HG02938 (cell line): Measurements from ENCODE around the gene CACNA2D3.

Experiments
- ATAC-seq: cut with Tn5 transposase; IDR thresholded peaks from one replicate; pipeline ENCODE4 v1.9.1; 2021; ENCODE audit warnings: mild to moderate bottlenecking, moderate library complexity; ENCODE audit not compliant: unreplicated experiment

The CACNA2D3 gene

DNA sequence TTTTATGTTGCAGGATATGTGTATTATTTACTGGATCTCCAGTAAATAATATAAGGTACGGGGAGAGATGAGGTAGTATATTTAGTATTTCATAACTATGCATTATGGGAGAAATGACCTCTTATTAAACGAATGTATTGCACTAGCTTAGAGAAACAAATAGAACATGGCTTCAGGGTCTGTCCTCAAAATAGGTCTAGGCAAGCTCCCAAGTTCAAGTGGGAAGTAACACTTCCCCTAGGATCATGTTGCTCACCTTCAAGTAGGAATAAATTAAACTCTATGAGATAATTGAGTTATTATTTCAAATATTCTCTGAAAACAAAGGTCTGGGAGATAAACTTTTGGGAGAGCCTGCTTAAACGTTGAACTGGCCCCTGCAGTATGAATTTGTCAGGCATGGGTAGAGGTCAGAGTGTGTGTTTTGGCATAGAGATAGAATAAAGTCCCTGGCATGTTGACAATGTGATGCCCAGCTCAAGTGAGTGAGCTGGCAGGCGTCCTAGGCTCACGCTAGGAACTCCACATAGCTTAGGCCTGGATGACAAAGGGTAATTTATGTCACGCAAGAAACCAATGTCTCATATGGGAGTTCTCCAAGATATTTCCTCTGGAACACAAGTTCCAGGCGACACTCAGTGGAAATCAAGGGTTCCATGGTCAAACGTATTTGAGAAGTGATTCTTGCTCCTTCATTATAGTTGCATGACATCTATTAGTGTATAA lies 236.8 kb downstream of the CACNA2D3 start:
- no peak for ATAC-seq

DNA sequence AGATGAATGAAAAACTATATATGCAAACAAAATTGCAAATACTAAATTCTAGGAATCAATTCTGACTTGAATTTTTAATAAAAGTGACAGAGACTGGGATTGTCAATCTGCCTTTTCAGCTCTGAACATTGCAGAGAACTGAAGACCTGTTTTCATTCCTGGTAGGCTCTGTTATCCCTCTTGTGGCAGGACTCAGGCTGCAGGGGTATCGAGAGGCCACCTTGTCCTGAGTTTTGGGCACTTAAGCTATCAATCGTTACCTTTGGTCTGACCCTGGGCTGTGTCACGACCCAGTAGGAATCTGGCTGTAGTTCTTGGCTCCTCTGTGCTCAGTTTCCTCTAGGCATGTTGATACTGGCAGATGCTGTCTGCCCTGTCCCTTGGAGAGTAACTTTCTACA lies 238.0 kb downstream of the CACNA2D3 start:
- no peak for ATAC-seq

DNA sequence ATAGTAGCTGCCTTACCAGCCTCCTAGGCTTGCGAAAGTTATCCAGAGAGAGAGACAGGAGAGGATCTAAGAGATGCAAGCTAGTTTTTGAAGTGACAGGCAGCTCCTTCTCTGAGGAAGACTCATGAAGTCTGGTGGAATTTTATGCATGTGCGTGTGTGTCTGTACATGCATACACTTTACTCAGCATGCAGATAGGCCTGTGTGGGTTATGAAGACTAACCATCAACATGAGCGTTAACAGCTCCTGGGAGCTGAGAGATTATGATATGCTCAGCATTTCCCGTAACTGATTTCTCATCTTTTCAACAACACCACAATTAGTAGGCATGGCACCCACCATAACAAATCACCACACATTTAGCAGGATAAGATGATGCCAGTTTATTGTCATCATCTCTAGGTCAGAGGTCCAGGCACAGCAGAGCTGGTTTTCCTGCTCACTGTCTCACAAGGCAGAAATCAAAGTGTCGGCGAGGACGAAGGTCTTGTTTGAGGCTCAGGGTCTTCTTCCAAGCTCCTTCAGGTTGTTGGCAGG lies 239.5 kb downstream of the CACNA2D3 start:
- no peak for ATAC-seq

DNA sequence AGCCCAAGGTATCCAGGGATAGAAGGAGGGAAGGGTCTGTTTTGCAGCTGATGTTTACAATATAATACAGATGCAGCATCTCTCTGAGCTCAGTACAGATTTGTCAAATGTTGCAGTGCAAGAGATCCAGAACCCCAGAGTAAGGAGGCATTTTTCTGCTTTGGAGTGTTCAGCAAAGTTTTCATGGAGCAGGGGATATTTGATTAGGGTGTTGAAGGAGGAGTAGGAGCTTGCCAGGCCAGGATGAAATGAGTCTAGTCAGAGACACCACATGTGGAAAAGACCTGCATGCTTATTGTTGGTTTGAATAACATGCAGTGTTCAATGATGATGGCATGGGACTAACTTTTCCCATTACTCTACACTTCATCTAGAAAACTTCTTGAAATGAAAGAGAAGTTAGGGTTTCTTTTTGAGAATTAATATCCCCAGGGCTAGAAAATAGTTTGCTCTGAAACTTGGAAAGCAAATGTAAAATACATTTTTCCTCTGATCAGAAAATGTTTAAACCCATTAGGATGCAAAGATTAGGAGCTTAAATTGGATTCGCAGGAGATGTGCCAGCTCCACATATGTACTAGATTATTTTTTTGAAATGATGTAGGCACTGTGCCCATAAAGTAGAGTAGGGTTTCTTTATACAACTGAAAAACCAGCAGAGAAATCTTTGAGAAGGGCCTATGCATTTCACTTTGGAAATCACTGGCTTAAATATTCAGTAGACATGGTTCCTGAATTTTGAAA lies 243.8 kb downstream of the CACNA2D3 start:
- ATAC-seq = no peak

DNA sequence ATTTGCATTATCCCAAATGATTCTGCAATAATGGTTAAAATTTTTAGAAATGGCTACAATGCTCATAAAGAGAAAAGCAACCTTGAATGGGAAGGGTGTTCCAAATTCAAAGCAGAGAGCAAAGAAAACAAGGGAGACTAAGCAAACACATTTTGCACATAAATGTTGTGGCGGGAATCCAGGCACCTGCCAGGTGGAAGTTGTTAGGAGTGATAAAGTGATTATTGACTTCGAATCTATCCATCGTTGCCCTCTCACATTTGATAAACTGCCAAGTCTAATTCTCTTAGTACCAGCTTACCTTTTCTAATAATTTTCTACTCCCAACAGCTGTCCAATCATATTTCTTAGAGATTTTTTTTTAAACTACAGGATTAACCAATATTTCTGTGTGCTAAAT lies 244.5 kb downstream of the CACNA2D3 start:
- ATAC-seq = no peak

DNA sequence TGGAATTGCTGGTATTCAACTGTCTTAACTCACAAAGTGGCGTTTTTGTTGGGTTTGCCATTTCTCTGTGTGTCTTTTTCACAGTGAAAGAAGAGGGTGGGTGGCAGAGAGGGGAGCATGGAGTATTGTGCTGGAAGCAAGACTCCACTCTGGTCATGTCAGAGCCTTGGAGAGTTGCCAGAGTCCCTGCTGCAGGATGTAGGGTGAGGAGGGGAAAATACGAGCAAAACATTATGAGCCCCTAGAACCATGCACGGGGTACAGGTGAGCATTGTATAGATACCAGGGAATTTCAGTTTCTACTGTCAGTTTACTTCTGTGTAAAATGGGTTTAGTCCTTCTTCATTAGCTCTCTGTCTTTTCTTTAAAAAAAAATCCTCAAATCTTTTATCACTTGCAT lies 249.9 kb downstream of the CACNA2D3 start:
- no peak for ATAC-seq

DNA sequence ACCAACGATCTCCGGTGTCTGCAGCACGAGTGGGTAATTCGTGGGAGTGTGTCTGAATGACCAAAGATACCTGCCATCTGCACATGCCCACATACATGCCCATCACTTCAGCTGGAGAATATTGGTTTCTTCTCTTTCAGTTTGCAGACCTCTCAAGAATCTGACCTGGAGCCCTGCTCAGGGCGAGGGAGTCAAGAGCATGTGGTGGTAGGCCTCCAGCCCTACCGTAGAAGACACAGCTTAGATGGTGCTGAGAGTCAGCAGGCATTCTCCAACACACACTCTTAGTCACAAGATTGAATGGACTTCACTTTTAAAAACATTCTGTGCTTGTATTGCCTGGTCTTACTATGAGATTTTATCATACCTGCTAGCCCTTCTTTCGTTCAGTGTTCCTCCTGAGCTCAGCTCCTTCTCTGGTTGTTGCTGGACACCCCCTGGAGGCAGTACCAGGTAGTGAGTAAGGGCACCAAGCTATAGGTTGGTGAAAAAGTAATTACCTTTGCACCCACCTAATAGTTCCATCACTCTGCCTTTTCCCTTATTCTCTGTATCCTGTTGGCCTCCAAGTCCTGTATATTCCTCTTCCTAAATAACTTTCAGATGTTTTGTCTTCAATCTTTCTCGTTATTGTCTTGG lies 252.0 kb downstream of the CACNA2D3 start:
- no peak for ATAC-seq

DNA sequence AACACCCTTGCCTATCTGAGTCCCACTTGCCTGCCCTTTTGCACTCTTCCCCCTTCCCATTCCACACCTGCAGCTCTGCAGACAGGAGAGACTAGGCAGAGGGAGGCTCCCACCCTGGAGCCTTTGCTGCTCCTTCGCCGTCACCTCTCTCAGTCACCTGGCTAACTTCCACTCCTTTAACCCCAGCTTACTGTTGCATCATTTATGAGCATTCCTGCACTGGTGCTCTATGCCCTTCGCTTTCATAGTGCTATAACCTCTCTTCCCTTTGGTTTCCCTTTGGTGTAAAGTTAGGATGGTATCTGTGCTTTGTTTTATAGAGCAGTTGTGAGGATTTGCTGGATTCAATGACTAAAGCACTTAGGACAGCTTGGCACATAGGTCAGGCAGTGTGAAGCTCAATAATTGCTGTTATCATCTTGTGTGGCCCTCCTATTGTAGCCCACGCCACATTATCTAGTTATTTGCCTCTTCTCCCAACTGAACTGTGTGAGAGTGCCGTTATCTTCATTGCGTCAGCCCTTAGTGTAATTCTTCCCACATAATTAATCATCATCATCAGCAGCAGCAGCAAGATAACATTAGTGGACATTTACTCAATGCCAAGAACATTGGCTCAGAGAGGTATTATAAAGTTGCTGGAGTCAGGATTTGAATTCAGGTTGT lies 253.9 kb downstream of the CACNA2D3 start:
- ATAC-seq = no peak

DNA sequence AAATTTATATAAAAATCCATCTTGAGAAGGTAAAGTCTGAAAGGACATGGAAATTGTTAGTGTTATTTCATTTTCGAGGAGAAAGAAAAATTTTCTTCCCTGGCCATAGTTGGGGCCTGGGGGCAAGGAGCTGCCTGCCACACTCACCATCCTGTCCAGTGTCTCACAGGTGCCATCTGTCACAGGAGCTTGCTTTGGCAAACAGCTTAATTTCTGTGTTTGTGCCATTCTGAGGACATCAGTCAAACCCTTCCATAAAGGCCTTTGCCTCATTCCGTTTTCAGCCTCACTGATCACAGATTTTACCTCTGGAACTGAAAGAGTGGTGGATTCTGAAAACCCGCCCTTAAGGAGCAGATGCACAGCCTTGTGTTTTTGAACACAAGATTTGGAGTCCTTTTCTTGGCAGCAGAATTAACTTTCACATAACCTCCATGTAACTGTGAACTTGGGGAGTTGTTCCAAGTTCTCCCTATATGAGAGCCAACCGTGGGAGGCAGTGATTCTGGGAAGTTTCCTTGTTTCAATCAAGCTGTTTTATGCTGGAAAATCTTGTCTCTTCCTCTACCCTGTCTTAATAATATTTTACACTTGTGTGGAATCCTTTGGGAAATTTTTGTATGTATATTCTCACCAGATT lies 254.7 kb downstream of the CACNA2D3 start:
- ATAC-seq = no peak

DNA sequence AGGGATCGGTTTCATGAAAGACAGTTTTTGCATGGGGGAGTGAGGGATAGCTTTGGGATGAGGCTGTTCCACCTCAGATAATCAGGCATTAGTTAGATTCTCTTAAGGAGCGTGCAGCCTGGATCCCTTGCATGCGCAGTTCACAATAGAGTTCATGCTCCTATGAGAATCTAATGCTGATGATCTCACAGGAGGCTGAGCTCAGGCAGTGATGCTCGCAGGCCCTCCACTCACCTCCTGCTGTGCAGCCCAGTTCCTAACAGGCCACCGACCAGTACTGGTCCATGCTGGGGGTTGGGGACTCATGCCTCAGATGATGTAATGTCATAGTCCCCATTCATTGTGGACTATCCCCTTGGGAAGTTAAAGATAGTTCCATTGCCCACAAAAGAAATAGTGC lies 255.8 kb downstream of the CACNA2D3 start:
- no peak for ATAC-seq

DNA sequence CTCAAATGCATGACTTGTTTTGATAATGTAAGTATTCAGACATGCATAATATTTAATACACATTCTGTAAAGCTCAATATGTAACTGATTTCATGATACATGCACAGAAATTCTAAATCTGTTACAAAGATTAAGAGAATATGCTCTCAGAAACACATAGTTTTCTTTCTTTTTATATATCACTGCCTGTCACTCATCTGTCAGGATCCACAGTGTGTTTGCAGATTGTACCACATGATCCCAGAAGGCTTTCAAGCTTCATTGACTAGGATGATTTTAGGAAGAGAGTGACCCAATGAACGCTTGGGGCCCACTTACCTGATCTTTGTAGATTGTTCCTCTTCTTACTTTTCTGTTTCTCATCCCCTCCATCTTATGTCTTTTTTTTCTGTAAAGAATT lies 261.9 kb downstream of the CACNA2D3 start:
- ATAC-seq = no peak

DNA sequence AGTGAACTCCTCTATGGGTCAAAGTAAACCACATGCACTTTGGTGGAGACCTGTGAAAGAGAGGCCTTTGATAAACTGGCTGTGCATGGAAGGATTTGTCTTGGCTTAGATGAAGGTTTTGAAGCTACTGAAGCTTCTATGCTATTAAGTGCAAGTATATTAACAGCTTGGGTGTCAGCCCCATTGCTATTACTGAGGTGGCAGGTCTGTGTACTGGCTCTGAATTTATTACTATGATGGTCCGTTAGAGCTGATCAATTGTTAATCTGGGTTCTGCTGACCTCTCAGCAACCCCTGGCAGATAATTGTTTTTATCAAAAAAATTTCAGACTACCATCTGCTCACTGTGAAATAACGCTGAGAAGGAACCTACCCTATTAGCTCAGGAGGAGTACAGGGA lies 268.2 kb downstream of the CACNA2D3 start:
- no peak for ATAC-seq

DNA sequence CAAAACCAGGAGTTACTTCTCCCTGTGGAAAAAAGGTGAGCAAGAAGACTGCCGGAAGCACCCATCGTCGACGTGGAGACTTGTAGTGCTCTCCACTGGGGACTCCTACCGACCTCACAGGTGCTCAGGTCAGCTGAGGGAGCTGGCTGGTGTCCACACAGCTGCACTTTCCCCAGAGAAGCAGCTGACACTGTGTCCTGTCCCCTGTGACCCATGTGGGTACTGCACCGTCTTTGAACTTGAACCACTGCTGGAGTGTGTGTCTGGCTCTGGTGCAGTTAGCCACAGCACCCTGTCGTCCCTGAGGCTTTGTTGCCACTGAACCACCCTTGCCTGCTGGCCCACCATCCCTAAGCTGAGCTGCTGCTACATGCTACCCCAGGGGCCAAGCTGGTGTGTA lies 270.8 kb downstream of the CACNA2D3 start:
- ATAC-seq = no peak

DNA sequence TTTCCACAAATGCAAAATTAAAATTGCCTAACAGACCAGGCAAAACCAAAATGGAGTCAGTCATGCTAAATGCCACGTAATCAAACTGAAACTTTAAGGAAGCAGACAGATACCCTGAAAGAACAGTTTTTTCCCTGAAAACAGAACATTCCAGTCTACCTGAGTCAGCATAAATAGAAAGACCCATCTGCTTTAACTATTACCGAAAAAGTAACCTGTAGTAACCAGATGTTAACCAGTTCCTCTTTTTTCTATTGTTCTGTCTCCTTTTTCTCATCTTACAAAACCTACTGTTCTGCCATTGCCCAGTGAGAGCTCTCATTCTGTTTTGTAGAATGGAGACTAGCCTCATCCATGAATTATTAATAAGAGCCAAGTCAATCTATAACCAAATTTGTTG lies 286.0 kb downstream of the CACNA2D3 start:
- ATAC-seq = no peak

DNA sequence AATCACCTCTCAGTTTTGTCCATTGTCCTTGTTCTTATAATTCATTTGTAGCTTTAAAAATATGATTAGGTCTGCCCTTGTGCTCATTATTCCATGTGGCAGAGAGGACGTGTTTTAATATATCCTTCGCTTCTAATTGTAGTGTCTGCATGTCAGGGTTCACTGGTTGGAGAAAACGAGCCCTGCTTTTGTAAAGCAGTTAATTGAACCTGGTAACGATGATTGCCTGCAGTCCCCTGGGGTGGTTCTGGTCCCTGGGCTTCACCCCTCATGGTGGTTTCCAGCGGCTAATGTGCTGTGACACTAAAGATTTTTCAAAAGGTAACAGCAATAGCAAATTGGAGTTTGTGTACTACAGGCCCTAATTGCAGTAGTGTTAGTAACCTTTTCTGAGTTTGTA lies 299.6 kb downstream of the CACNA2D3 start:
- no peak for ATAC-seq

DNA sequence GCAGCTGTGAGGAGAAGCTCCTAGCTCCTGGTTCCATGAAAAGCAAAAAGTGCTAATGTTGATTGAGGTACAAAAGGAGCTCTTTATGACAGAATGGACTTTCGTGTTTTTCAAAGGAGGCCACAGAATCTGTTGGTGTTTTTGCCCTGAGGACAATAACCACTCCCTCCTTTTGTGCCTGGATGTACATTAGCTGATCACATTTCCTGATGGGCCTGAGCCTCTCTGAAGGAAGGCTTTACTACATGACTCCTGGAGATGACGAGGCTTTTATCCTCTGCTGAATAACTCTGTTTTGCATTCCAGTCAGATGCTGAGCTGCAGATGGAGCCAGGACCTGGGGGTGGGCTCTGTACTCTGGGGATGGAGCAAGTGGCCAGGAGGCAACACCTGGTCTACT lies 301.9 kb downstream of the CACNA2D3 start:
- ATAC-seq = no peak

DNA sequence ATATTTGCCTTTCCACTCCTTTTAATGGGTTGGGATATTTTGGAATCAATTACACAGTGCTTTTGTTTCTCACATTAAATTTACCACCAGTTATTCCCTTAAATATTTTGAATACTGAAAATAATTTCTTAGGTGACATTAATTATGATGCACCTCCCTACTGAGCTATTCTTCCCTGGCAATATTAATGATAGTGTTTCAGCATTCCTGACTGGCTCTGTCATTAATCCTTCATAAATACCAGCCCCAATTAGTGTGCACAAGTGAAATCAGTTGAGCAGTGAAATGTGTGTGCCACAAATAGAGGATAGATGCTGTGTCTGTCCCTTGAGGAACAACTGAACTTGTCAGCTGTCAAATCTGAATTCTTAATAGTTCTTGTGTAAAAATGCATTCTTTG lies 304.0 kb downstream of the CACNA2D3 start:
- no peak for ATAC-seq

DNA sequence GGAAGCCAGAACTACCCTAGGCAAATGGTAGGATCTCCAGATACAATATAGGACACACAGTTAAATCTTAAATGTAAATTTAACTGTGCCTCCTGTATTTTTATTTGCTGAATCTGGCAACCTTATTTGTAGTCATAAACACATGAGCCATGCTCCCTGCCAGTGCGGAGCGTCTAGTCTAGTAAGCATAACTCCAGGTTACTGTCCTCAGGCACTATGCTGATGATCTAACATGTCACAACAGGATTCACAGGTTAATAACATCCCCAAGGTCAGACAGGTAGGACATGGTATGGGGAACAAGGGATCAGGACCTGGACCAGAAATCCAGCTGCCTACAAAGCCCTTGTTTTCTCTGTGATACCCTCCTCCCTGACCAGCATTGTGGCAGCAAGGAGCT lies 305.1 kb downstream of the CACNA2D3 start:
- ATAC-seq = no peak

DNA sequence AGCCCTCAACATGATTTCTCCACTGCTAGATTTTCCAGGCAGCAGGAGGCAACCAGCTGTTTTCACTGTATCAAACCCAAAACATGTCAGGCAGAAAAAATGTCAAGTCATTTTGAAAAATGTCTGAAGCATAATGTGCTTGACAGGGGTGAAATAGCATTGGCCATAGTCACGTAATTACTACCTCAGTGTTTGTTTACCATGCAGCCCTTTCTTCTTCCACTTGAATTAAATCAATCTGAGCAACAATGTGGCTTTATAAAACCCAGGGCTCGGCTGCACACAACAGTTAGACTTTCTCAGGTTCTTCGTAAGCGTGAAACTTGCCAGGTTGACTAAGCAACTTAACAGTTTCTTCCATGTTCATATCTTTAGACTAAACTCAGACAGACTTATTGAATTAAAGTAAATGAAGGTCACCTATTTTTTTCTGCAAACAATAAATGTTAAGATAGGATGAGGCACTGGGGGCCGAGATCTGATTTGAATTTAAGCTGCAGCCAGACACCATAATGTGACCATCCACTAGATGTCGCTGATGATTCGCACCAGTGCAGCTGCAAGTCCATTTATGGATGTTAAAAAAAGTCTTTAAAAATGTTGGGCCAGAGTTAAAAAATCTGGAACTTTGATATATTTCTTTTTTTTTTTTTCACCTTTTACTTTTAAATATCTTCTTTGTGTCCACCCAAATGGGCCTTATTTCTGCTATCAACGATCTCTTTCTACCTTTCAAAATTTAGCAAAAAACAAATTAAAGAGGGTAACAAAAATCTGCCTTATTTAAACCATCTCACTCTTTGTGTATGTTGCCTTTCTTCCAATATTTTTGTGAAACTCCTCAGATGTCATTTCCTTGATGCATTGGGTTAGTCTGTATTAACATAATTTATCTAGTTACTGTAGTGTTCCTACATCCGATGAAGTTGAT lies 305.9 kb downstream of the CACNA2D3 start:
- ATAC-seq = no peak

DNA sequence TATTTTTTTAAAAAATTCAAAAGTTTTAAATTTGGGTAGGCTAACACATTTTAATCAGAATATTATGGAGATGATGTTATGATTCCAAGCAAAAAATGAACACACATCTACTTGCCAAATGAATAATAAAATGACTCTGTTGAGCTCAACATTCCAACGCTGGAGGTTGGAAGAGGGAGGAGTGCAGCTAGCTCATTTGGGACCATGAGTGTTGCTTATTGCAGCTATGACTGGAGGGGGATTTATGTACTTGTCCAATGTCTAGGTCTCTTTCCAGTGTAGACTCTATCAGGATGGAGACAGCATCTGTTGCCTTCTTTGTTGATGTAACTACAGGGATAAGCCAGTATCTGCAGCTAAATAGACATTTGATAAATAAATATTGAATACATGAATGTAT lies 310.6 kb downstream of the CACNA2D3 start:
- no peak for ATAC-seq
